Measurements from ENCODE around the gene COMP.

Gene COMP

GRCh38 chr19:18790566-18791314 lies at the start of gene COMP:
Gene COMP, minus strand, starts transcription at chr19:18791305. Its CDS starts 36 bp downstream, at chr19:18791269.
- Histone ChIP-seq H3K36me3 (no peaks in the 10 kb centered on the region), H3K4me1 (ENCODE audit: control insufficient read depth in 1 of 2, insufficient read depth in 1 of 2, low read depth in 1 of 2, low read length in 1 of 2) (peaks cover 6 to 21% of the 10 kb centered on the region in 2 experiments), H3K4me3 (ENCODE audit: low read depth in 1 of 2, low read length in 1 of 2) (peak within 1 kb of the TSS in 1 of 2 experiments; percentile 7), H3K9me3 (no peaks in the 10 kb centered on the region), H3K27ac (no peak within 1 kb of the TSS), H3K27me3 (peaks cover 100% of the 10 kb centered on the region)
- no peak for TF ChIP-seq CTCF (IDR thresholded peaks at IDR 0.05)

- Histone ChIP-seq H3K27ac (peak overlapping the region; percentile 5), H3K9me3 (no peaks in the 10 kb centered on the region), H3K36me3 (peaks cover 24% of the 10 kb centered on the region), H3K4me3 (ENCODE audit: low read depth in 1 of 2, low read length in 1 of 2) (no peak overlapping the region), H3K27me3 (no peaks in the 10 kb centered on the region), H3K4me1 (ENCODE audit: control insufficient read depth in 1 of 2, insufficient read depth in 1 of 2, low read depth in 1 of 2, low read length in 1 of 2) (peaks cover 6 to 8% of the 10 kb centered on the region in 2 experiments)
- no peak for TF ChIP-seq CTCF (IDR thresholded peaks at IDR 0.05)
These were observed 49.5 kb upstream of the COMP start for GRCh38 chr19:18840288-18841267.

GRCh38 chr19:18839465-18840287 lies 48.6 kb upstream of the COMP start:
- Histone ChIP-seq H3K4me1 (ENCODE audit: control insufficient read depth in 1 of 2, insufficient read depth in 1 of 2, low read depth in 1 of 2, low read length in 1 of 2) (peaks cover 14 to 16% of the 10 kb centered on the region in 2 experiments), H3K4me3 (ENCODE audit: low read depth in 1 of 2, low read length in 1 of 2) (no peak overlapping the region), H3K27me3 (no peaks in the 10 kb centered on the region), H3K9me3 (no peaks in the 10 kb centered on the region), H3K36me3 (peaks cover 32% of the 10 kb centered on the region), H3K27ac (no peak overlapping the region)
- no peak for TF ChIP-seq CTCF (IDR thresholded peaks at IDR 0.05)

GRCh38 chr19:18834644-18834984 lies 43.5 kb upstream of the COMP start:
- Histone ChIP-seq H3K36me3 (peaks cover 31% of the 10 kb centered on the region), H3K27ac (peak overlapping the region; percentile 91), H3K4me3 (ENCODE audit: low read depth in 1 of 2, low read length in 1 of 2) (no peak overlapping the region), H3K27me3 (peaks cover 13% of the 10 kb centered on the region), H3K9me3 (no peaks in the 10 kb centered on the region), H3K4me1 (ENCODE audit: control insufficient read depth in 1 of 2, insufficient read depth in 1 of 2, low read depth in 1 of 2, low read length in 1 of 2) (peaks cover 41 to 43% of the 10 kb centered on the region in 2 experiments)
- no peak for TF ChIP-seq CTCF (IDR thresholded peaks at IDR 0.05)

Data from neutrophil (primary cell).